ENCODE results near the gene IL22RA1.

Gene IL22RA1

GRCh38 chr1:24142546-24143534, at the start of gene IL22RA1:
Gene IL22RA1, minus strand, starts transcription at chr1:24143140. Its CDS starts 58 bp downstream, at chr1:24143082.
- DNase-seq: no peak

- DNase-seq: no peak
These were observed 48.9 kb upstream of the IL22RA1 start for GRCh38 chr1:24191860-24192259.

GRCh38 chr1:24190983-24191461, 48.1 kb upstream of the IL22RA1 start:
- peak; percentile 56 for DNase-seq

GRCh38 chr1:24189528-24189927, 46.6 kb upstream of the IL22RA1 start:
- DNase-seq: no peak

GRCh38 chr1:24186993-24187790, 44.3 kb upstream of the IL22RA1 start, which contains the start of gene IFNLR1:
Gene IFNLR1, minus strand, starts transcription at chr1:24187289. Its CDS starts 41 bp downstream, at chr1:24187248.
- no peak for DNase-seq

GRCh38 chr1:24186711-24186992, 43.7 kb upstream of the IL22RA1 start:
- DNase-seq: no peak

- DNase-seq: no peak
These were observed 43.2 kb upstream of the IL22RA1 start for GRCh38 chr1:24186031-24186710.

GRCh38 chr1:24185076-24185475, 42.1 kb upstream of the IL22RA1 start:
- DNase-seq: no peak

GRCh38 chr1:24182061-24182460, 39.1 kb upstream of the IL22RA1 start:
- DNase-seq: no peak

GRCh38 chr1:24181619-24182018, 38.7 kb upstream of the IL22RA1 start:
- no peak for DNase-seq

GRCh38 chr1:24180676-24181075, 37.7 kb upstream of the IL22RA1 start:
- DNase-seq: no peak

- DNase-seq: no peak
These were observed 36.4 kb upstream of the IL22RA1 start for GRCh38 chr1:24179251-24179840.

GRCh38 chr1:24178407-24178806, 35.5 kb upstream of the IL22RA1 start:
- DNase-seq: no peak

- no peak for DNase-seq
These were observed 34.2 kb upstream of the IL22RA1 start for GRCh38 chr1:24177161-24177560.

- no peak for DNase-seq
These were observed 32.3 kb upstream of the IL22RA1 start for GRCh38 chr1:24175033-24175755.

- DNase-seq: no peak
These were observed 31.0 kb upstream of the IL22RA1 start for GRCh38 chr1:24173638-24174575.

- no peak for DNase-seq
These were observed 29.7 kb upstream of the IL22RA1 start for GRCh38 chr1:24172598-24172997.

- no peak for DNase-seq
These were observed 26.3 kb upstream of the IL22RA1 start for GRCh38 chr1:24169286-24169685.

GRCh38 chr1:24168245-24168644, 25.3 kb upstream of the IL22RA1 start:
- no peak for DNase-seq

- no peak for DNase-seq
These were observed 24.1 kb upstream of the IL22RA1 start for GRCh38 chr1:24167008-24167407.

GRCh38 chr1:24165500-24165899, 22.6 kb upstream of the IL22RA1 start:
- no peak for DNase-seq

Data from GF-D8 (cell line).